Cardiac muscle cell (in vitro differentiated cells and primary cell): ENCODE measurements around the gene RPL41. TPM values are rescaled to one million over a fixed set of nuclear protein-coding genes. Genes with fewer than 3 reads are reported as not detected.

Source experiments
- DNase-seq, 2 donors: peaks; one replicate each; pipeline versions ENCODE4 v3.0.0 to v3.0.0-alpha.2; 2010 to 2017; ENCODE audit warnings: low read depth in 1 of 2, low spot score in 1 of 2
- H3K27ac ChIP-seq: fragments of 200-600 bp; sonication (generic); 2 replicates; pipeline ENCODE4 v1.5.1; 2016
- H3K27me3 ChIP-seq: fragments of 200-600 bp; sonication (generic); 2 replicates; pipeline ENCODE4 v1.6.0; 2016; ENCODE audit warnings: control low read depth
- H3K36me3 ChIP-seq: fragments of 200-600 bp; sonication (generic); 2 replicates; pipeline ENCODE4 v1.5.1; 2016; ENCODE audit warnings: control low read depth
- H3K4me1 ChIP-seq: fragments of 200-600 bp; sonication (generic); 2 replicates; pipeline ENCODE4 v1.8.1; 2017; ENCODE audit warnings: low read depth, mild to moderate bottlenecking, mixed run types
- H3K4me3 ChIP-seq: fragments of 200-600 bp; sonication (generic); 2 replicates; pipeline ENCODE4 v1.5.1; 2016; ENCODE audit warnings: mild to moderate bottlenecking
- H3K9me3 ChIP-seq: fragments of 200-600 bp; sonication (generic); 2 replicates; pipeline ENCODE4 v1.5.1; 2017; ENCODE audit warnings: low read depth, mild to moderate bottlenecking, control low read depth
- CTCF ChIP-seq: IDR thresholded peaks from 2 replicates; pipeline ENCODE4 v1.5.1; 2012; ENCODE audit warnings: low read depth, mild to moderate bottlenecking, low read length
- polyA plus RNA-seq: library from polyadenylated mRNA; unstranded; fragments of >200 nt; fragmentation: Nextera tagmentation; extraction: Ambion mirVana; gene quantifications from 2 replicates; pipeline ENCODE4 v1.2.1, GENCODE V29; 2016
- total RNA-seq: library from RNA; depleted of rRNA; stranded (reverse); fragments of >200 nt; gene quantifications from 2 replicates; pipeline ENCODE4 v1.2.3, GENCODE V29; 2016

RPL41 gene
- total and polyA plus RNA-seq, 2 experiments from 2014 or later, result 1,416 to 2,144 TPM

- Histone ChIP-seq H3K9me3 (no peaks in the 10 kb centered on the region), H3K4me1 (peaks cover 22% of the 10 kb centered on the region), H3K4me3 (peak overlapping the region; percentile 66), H3K27ac (peak overlapping the region; percentile 58), H3K27me3 (no peaks in the 10 kb centered on the region), H3K36me3 (peaks cover 20% of the 10 kb centered on the region)
- DNase-seq, result peak; percentile 62 to 68
- no peak for TF ChIP-seq CTCF
These were observed 12.9 kb downstream of the RPL41 start for GRCh38 chr12:56129206-56129941.

DNA sequence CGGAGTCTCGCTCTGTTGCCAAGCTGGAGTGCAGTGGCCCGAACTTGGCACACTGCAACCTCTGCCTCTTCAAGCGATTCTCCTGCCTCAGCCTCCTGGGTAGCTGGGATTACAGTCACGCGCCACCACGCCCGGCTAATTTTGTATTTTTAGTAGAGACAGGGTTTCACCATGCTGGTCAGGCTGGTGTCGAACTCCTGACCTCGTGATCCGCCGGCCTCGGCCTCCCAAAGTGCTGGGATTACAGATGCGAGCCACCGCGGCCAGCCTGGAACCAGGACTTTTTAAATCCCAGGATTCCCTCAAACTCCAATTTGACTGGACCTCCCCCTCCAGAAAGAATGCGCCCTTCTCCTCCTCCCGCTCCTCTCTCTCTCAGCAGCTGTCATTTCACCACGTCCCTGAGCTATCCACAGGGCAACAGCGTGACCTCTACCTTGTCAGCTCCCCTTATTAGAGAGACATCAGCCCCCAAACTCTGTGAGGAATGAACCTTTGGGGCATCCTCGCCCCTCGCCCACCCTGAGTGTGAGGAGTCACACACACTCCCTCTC is 13.6 kb downstream of the RPL41 start:
- Histone ChIP-seq H3K9me3 (no peaks in the 10 kb centered on the region), H3K4me1 (peaks cover 22% of the 10 kb centered on the region), H3K36me3 (peaks cover 20% of the 10 kb centered on the region), H3K4me3 (no peak overlapping the region), H3K27me3 (no peaks in the 10 kb centered on the region), H3K27ac (no peak overlapping the region)
- no peak for DNase-seq
- TF ChIP-seq CTCF, result no peak

DNA sequence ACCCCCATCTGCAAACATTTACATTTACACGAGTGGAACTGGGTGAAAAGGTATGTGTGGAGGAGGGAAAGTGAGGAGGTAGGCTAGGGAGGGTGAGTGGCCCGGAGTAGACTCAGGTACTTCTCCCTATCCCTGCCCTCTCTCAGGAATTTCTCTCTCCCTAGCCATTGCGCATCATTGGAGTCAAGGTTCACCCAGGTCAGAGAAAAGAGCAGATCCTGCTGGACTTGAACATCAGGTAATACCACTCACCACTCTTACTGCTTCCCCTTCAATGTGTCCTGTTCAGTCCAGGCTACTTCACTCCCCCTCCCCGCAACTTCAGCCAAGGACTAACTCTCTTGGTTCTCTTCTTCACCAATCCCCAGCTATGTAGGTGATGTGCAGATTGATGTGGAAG is 14.4 kb downstream of the RPL41 start:
- no peak for TF ChIP-seq CTCF
- Histone ChIP-seq H3K4me1 (peaks cover 22% of the 10 kb centered on the region), H3K9me3 (no peaks in the 10 kb centered on the region), H3K27ac (no peak overlapping the region), H3K27me3 (no peaks in the 10 kb centered on the region), H3K4me3 (no peak overlapping the region), H3K36me3 (peaks cover 20% of the 10 kb centered on the region)
- DNase-seq, result no peak

GRCh38 chr12:56134897-56135296 is 18.5 kb downstream of the RPL41 start:
- peaks cover 45% of the 10 kb centered on the region for H3K36me3 ChIP-seq
- no peaks in the 10 kb centered on the region for H3K27me3 ChIP-seq
- H3K27ac ChIP-seq, result no peak overlapping the region
- H3K9me3 ChIP-seq, result no peaks in the 10 kb centered on the region
- no peak for TF ChIP-seq CTCF
- DNase-seq, result no peak
- H3K4me3 ChIP-seq, result no peak overlapping the region
- peaks cover under 1% of the 10 kb centered on the region for H3K4me1 ChIP-seq

- no peak overlapping the region for H3K4me3 ChIP-seq
- H3K27ac ChIP-seq, result no peak overlapping the region
- no peaks in the 10 kb centered on the region for H3K4me1 ChIP-seq
- peaks cover 41% of the 10 kb centered on the region for H3K36me3 ChIP-seq
- DNase-seq, result no peak
- H3K27me3 ChIP-seq, result no peaks in the 10 kb centered on the region
- no peaks in the 10 kb centered on the region for H3K9me3 ChIP-seq
- TF ChIP-seq CTCF, result no peak
These were observed 21.6 kb downstream of the RPL41 start for GRCh38 chr12:56137853-56138571.
